ENCODE results near the gene GSG1L.
A peak's percentile ranks its signal among the peaks of the same experiment; 100 is the strongest.

Gene GSG1L

DNA sequence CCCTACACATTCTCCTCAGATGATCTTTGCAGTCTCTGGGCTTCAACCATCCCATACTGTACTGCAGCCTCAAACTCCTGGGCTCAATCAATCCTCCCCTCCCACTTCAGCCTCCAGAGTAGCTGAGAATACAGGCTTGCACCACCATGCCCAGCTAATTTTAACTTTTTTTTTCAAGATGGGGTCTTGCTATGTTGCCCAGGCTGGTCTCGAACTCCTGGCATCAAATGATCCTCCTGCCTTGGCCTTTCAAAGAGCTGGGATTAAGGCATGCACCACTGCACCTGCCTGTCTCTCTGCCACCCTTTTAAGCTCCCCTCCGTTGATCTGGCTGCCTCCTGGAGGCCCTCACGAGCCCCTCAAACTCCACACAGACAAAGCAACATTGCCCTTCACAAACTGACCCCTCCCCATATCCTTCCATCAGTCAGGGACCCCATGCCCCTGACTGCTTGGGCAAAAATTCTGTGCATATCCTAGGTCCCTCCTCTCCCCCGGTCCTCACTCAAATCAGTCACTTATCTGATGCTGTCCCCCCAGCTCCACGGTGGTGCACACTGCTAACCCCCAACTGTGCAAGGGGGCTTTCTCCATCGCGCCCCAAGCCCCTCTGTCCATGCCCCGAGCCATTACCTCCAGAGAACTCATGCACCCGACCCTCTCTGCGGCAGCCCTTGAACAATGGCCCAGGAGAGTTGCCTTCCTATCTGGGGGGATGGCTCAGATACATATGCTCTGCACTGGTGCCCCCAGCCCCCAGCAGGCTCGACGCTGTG, 260.7 kb downstream of the GSG1L start:
- no peak for DNase-seq (ENCODE audit: low read depth)
- no peak overlapping the region for H3K4me3 ChIP-seq (ENCODE audit: low read depth, low read length)
- TF ChIP-seq, protein P1, sequence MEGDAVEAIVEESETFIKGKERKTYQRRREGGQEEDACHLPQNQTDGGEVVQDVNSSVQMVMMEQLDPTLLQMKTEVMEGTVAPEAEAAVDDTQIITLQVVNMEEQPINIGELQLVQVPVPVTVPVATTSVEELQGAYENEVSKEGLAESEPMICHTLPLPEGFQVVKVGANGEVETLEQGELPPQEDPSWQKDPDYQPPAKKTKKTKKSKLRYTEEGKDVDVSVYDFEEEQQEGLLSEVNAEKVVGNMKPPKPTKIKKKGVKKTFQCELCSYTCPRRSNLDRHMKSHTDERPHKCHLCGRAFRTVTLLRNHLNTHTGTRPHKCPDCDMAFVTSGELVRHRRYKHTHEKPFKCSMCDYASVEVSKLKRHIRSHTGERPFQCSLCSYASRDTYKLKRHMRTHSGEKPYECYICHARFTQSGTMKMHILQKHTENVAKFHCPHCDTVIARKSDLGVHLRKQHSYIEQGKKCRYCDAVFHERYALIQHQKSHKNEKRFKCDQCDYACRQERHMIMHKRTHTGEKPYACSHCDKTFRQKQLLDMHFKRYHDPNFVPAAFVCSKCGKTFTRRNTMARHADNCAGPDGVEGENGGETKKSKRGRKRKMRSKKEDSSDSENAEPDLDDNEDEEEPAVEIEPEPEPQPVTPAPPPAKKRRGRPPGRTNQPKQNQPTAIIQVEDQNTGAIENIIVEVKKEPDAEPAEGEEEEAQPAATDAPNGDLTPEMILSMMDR (IDR thresholded peaks at IDR 0.05; ENCODE audit: control insufficient read depth, extremely low read depth, insufficient read depth): no peak

DNA sequence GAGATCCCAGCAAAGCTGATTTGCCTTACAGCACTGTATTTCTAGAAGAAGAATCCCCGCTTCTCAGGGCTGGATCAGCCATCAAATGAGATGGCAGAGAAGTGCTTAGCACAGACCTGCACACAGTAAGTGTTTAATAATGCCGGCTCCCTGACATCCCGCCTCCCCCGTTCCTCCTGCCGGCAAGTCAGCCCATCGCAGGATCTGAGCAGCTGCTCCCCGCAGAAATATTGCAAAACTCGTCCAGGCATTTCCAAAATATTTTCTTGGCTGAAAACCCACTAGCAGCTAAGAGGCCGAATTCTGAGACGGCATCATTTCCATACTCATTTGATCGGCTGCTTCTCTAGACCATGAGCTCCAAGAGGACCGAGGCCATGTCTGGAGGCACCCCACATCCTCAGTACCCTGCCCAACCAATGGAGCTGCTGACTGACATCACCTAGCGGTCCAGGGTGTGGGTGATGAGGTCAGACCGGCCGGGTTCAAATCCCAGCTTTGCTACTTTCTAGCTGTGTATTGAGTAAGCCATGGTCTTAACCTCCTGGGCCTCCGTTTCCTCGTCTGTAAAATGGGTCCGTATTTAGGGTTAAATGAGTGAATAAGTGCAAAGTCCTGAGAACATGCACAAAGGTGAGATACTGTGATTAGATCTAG, 262.1 kb downstream of the GSG1L start:
- TF ChIP-seq, protein P1 (IDR thresholded peaks at IDR 0.05; ENCODE audit: control insufficient read depth, extremely low read depth, insufficient read depth): no peak
- H3K4me3 ChIP-seq (ENCODE audit: low read depth, low read length): no peak overlapping the region
- no peak for DNase-seq (ENCODE audit: low read depth)

DNA sequence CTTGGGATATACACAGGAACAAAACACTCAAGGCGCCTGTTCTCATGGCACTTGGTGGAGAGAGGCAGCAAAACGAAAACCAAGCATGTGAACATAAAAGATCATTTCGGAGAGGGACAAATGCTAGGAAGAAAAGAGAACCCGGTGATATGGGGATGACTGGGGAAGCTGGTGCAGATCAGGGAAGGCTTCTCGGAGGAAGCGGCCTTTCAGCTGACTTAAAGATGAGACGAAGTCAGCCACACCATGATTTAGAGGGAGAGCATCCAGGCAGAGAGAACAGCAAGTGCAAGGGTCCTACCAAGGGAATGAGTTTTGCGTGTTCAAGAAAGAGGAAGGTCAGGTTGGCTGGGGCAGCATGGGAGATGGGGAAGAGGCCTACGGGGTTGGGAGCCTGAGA, 262.7 kb downstream of the GSG1L start:
- no peak overlapping the region for H3K4me3 ChIP-seq (ENCODE audit: low read depth, low read length)
- no peak for DNase-seq (ENCODE audit: low read depth)
- TF ChIP-seq, protein P1 (IDR thresholded peaks at IDR 0.05; ENCODE audit: control insufficient read depth, extremely low read depth, insufficient read depth): no peak

DNA sequence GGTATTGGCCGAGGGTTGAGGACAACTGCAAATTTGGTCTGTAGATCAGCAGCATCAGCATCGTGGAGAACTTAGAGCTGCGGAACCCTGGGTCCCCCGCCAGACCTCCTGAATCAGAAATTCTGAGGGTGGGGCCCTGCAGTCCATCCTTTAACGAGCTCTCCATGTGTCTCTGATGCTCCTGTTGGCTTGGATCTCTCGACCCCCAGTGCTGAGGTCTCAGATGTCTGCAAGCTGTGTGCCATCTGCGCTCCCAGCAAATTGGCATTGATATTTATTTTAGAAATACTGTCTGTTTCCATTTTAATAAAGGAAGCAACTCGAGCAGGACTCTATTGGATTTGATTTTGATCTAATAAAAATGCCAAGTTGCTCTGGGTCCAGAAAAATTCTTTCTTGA, 263.6 kb downstream of the GSG1L start:
- TF ChIP-seq, protein P1 (IDR thresholded peaks at IDR 0.05; ENCODE audit: control insufficient read depth, extremely low read depth, insufficient read depth): no peak
- no peak for DNase-seq (ENCODE audit: low read depth)
- no peak overlapping the region for H3K4me3 ChIP-seq (ENCODE audit: low read depth, low read length)

DNA sequence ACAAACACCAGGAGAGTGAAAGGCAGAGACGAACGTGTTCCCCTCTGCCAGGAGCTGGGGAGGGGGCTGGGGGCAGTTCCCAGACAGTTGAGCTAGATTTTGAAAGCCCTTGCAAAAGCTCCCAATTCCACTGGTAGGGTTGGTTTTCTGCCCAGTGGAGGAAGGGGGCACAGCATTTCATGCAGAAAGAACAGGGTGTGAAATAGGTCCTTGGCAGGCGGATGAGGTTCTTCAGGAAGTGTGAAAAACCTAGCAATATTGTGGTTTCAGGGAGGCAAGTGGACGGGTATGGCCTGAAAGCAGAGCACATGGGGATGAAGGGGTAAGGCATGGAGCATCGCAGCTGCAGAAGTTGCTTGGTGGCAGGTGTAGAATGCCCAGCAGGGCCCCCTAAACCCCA, 265.3 kb downstream of the GSG1L start:
- TF ChIP-seq, protein P1 (IDR thresholded peaks at IDR 0.05; ENCODE audit: control insufficient read depth, extremely low read depth, insufficient read depth): no peak
- no peak overlapping the region for H3K4me3 ChIP-seq (ENCODE audit: low read depth, low read length)
- no peak for DNase-seq (ENCODE audit: low read depth)

DNA sequence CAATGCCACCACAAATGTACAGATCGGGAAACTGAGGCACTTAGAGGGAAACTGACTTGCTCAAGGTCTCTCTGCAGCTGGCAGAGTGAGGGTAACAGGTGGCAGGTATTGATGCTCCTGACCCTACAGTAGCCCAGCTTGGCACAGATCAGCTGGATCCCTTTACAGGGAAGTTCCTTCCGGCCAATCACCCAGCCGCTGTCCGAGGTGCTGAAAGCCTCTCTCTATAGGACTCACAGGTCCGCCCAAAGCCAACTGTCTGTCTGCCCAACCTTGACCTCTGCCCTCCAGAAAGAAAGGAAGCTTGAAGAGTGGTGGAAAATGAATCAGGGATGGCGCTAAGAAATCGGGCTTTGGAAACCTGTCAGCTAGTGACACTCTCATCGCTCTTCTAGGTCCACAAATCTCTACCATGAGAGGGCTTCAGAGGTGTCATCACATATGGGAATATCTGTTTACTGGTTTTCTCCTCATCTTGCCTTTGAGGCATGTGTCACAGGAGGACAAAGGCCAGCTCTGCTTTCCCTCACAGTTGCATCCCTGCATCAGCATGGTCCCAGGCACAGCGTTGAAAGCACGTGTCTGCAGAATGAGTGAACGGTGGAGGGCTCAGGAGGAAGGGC, 267.4 kb downstream of the GSG1L start:
- no peak overlapping the region for H3K4me3 ChIP-seq (ENCODE audit: low read depth, low read length)
- TF ChIP-seq, protein P1 (IDR thresholded peaks at IDR 0.05; ENCODE audit: control insufficient read depth, extremely low read depth, insufficient read depth): no peak
- DNase-seq (ENCODE audit: low read depth): peak; percentile 22
